ENCODE results near the gene RHBDD3. TPM values are rescaled to one million over a fixed set of nuclear protein-coding genes. Genes with fewer than 3 reads are reported as not detected.
A peak's percentile ranks its signal among the peaks of the same experiment; 100 is the strongest.

RHBDD3 gene
- total RNA-seq, 1 donor from 2014 or later, result 48.4 TPM

GRCh38 chr22:29306835-29307595, 39.2 kb upstream of the RHBDD3 start:
- DNase-seq (ENCODE audit: low read depth), result peak; percentile 84

GRCh38 chr22:29306175-29306834, 38.5 kb upstream of the RHBDD3 start, which contains the start of gene GAS2L1:
TSS of gene GAS2L1 (plus strand) at chr22:29306650. CDS start at chr22:29308106, 1,456 bp downstream.
- peak; percentile 85 for DNase-seq (ENCODE audit: low read depth)

DNA sequence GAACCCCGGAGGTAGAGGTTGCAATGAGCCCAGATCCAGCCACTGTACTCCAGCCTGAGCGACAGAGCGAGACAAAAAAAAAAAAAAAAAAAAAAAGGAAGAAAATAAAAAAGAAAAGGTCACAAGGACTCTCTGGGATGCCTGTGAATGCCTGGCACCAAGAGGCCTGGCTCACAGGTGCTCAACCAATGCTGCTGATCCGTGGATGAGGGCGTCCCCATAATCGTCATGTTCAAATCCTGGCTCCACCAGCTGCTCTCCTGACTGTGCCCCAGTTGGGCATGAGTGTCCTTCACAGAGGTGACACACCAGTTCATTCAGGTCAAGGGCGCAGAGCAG, 38.0 kb upstream of the RHBDD3 start:
- no peak for DNase-seq (ENCODE audit: low read depth)

- DNase-seq (ENCODE audit: low read depth), result peak; percentile 54
These were observed 35.1 kb upstream of the RHBDD3 start for GRCh38 chr22:29302681-29303465.

GRCh38 chr22:29302402-29302680, 34.6 kb upstream of the RHBDD3 start:
- DNase-seq (ENCODE audit: low read depth), result no peak

GRCh38 chr22:29301716-29302401, 34.1 kb upstream of the RHBDD3 start:
- DNase-seq (ENCODE audit: low read depth), result no peak

GRCh38 chr22:29300807-29301601, 33.2 kb upstream of the RHBDD3 start:
- no peak for DNase-seq (ENCODE audit: low read depth)

GRCh38 chr22:29300467-29300806, 32.7 kb upstream of the RHBDD3 start:
- DNase-seq (ENCODE audit: low read depth), result no peak

GRCh38 chr22:29299136-29299900, 31.5 kb upstream of the RHBDD3 start:
- DNase-seq (ENCODE audit: low read depth), result no peak

DNA sequence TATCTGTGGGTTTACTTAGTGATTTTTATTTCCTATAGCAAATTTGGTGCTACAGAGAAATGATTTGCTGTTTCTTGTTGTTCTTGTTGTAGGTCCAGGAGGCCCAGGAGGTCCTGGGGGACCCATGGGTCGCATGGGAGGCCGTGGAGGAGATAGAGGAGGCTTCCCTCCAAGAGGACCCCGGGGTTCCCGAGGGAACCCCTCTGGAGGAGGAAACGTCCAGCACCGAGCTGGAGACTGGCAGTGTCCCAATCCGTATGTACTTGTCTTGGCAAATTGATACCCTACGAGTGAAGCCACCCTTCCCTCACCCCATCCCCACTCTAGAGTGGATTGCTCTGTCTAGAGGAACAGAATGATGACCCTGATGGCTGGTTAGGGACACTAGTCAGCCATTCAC, 30.9 kb upstream of the RHBDD3 start:
- no peak for DNase-seq (ENCODE audit: low read depth)

GRCh38 chr22:29292379-29292778, 24.6 kb upstream of the RHBDD3 start:
- no peak for DNase-seq (ENCODE audit: low read depth)

GRCh38 chr22:29291215-29291614, 23.4 kb upstream of the RHBDD3 start:
- DNase-seq (ENCODE audit: low read depth), result no peak

- DNase-seq (ENCODE audit: low read depth), result no peak
These were observed 22.3 kb upstream of the RHBDD3 start for GRCh38 chr22:29290061-29290460.

- no peak for DNase-seq (ENCODE audit: low read depth)
These were observed 21.1 kb upstream of the RHBDD3 start for GRCh38 chr22:29288837-29289236.

DNA sequence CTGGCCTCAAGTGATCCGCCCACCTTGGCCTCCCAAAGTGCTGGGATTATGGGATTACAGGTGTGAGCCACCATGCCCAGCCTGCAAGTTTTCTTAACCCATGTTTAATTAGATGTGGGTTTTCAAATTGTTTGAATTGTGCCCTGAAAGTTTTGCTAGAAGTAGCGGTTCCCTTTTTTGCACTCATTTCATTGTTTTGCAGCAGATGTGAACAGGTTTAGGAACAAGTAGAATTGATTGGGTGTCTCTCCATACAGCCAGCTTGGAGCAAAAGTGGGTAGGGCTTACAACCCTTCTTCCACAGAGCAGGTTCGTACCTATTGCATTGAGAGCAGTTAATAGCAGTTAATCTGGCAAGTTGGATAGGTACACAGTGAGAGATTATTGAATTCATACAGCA, 16.4 kb upstream of the RHBDD3 start:
- no peak for DNase-seq (ENCODE audit: low read depth)

GRCh38 chr22:29277927-29278326, 10.1 kb upstream of the RHBDD3 start:
- DNase-seq (ENCODE audit: low read depth), result no peak

DNA sequence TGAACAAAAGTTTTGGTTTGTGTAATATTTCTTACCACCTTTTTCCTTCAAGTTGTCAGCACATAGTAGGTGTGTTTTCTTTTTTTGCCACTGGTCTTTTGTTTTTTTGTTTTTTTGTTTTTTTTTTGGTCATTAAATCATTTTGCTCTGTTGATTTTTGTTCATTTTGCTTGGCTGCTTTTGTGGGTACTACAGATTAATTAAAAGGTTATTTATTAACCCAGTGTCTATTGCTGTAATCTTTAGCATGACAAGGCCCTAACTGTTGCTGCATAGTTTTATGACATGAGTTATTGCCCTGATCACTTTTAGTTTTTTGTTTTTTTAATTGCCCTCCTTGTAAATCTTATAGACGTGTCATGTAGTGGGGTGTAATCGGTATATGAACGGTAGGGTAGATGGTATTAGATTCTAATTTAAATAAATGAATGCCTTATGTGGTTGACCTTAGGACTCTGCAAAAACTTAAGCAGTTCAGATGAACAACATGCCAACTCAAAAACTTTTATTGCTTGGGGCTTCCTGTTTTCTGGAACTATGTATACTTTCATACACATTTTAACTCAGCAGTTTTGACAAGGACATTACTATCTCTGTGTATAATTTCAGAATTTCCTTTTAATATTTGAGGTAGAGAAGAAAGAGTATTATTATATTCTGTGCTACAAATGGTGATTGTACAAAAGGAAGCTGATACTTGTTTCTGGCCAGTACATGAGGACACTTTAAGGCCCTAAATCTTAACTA, 8.2 kb upstream of the RHBDD3 start:
- DNase-seq (ENCODE audit: low read depth), result no peak

- DNase-seq (ENCODE audit: low read depth), result no peak
These were observed 7.4 kb upstream of the RHBDD3 start for GRCh38 chr22:29275167-29275566.

DNA sequence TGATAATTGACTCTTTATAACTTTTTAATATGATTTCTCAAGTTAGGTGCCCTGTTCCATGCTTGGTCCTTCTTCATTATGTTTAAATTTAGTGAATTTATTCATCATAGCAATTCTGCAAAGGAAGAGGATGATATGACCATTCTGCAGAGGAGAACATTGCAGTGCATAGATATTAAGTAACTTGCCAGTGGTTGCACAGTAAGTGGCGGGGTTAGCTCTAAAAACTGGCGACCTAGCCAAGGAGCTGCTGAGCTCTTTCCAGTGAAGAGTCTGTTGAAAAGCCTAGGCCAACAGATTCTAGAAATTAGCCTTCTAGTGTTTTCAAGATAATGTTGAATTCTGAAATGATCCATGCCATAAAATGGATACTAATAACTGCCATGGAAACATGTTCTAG, 4.8 kb upstream of the RHBDD3 start:
- DNase-seq (ENCODE audit: low read depth), result no peak

All from myocyte (in vitro differentiated cells).